Neutrophil (primary cell): Measurements from ENCODE around the gene COMMD9.

Source experiments
- H3K27ac ChIP-seq: fragments of 200-600 bp; sonication (generic); 2 replicates; pipeline ENCODE4 v1.5.1; 2016; ENCODE audit warnings: mild to moderate bottlenecking, moderate library complexity
- H3K27me3 ChIP-seq: fragments of 200-600 bp; sonication (generic); 2 replicates; pipeline ENCODE4 v1.6.0; 2016; ENCODE audit warnings: mild to moderate bottlenecking
- H3K36me3 ChIP-seq: fragments of 200-600 bp; sonication (generic); 2 replicates; pipeline ENCODE4 v1.5.1; 2017
- H3K4me1 ChIP-seq, 2 experiments: fragments of 200-600 bp in 1 of 2; sonication (generic) in 1 of 2; 1 replicate in 1 of 2; 2 replicates in 1 of 2; pipeline versions ENCODE4 v1.5.1 to v1.6.1; 2013 to 2016; ENCODE audit warnings: low read depth in 1 of 2, low read length in 1 of 2, mild to moderate bottlenecking in 1 of 2, moderate library complexity in 1 of 2; ENCODE audit not compliant: control insufficient read depth in 1 of 2, insufficient read depth in 1 of 2
- H3K4me3 ChIP-seq, 2 experiments: fragments of 200-600 bp in 1 of 2; sonication (generic) in 1 of 2; 1 replicate in 1 of 2; 2 replicates in 1 of 2; pipeline ENCODE4 v1.5.1; 2013 to 2016; ENCODE audit warnings: low read depth in 1 of 2, low read length in 1 of 2, mild to moderate bottlenecking in 1 of 2, moderate library complexity in 1 of 2
- H3K9me3 ChIP-seq: fragments of 200-600 bp; sonication (generic); 2 replicates; pipeline ENCODE4 v1.5.1; 2016
- TF ChIP-seq, protein P1 (sequence below): fragments of 200-600 bp; sonication (generic); IDR thresholded peaks from 2 replicates; pipeline ENCODE4 v1.5.1; 2016; ENCODE audit warnings: antibody characterized with exemption

COMMD9 gene

DNA sequence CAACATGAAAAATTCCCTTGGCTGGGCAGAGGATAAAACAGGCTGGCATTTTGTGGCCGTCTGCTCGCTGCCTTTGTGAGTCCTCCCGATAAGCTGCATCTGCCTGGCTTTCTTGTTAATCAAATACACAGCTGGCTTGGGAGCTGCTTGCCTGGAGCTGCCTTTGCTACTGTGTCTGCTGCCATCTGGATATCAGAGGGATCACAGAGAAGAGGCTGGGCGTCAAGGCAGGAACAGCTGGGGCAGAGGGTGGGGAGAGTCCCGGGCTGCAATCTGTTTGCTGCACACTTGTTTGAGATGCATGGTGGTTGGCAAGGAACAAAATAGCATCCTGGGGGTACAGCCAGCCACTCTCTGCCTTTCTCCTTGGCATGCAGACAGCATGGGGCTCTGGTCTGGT lies 36.0 kb downstream of the COMMD9 start:
- no peak overlapping the region for H3K27ac ChIP-seq
- H3K27me3 ChIP-seq, result peaks cover 52% of the 10 kb centered on the region
- TF ChIP-seq, protein P1, sequence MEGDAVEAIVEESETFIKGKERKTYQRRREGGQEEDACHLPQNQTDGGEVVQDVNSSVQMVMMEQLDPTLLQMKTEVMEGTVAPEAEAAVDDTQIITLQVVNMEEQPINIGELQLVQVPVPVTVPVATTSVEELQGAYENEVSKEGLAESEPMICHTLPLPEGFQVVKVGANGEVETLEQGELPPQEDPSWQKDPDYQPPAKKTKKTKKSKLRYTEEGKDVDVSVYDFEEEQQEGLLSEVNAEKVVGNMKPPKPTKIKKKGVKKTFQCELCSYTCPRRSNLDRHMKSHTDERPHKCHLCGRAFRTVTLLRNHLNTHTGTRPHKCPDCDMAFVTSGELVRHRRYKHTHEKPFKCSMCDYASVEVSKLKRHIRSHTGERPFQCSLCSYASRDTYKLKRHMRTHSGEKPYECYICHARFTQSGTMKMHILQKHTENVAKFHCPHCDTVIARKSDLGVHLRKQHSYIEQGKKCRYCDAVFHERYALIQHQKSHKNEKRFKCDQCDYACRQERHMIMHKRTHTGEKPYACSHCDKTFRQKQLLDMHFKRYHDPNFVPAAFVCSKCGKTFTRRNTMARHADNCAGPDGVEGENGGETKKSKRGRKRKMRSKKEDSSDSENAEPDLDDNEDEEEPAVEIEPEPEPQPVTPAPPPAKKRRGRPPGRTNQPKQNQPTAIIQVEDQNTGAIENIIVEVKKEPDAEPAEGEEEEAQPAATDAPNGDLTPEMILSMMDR, result no peak
- H3K36me3 ChIP-seq, result no peaks in the 10 kb centered on the region
- H3K9me3 ChIP-seq, result no peaks in the 10 kb centered on the region
- no peaks in the 10 kb centered on the region for H3K4me1 ChIP-seq
- no peak overlapping the region for H3K4me3 ChIP-seq

DNA sequence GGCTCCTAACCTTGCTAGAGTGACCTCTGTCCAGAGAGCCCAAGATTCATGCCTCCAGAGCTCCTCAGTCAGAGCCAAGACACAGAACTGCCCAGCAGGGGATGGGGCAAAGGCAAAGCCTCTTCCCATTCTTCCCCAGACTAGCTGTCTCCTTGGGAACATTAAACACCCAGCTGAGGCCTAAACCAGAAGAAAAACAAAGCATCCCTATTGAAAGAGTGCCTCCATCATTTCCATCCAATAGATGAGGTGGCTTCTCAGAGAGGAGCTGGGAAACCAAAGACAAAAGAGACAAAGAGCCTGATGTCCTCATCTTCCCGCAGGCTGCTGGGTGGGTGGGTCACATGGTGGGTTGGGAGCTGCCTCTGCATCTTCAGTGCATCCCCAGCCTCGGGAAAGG lies 37.4 kb downstream of the COMMD9 start:
- Histone ChIP-seq H3K9me3 (no peaks in the 10 kb centered on the region), H3K4me3 (no peak overlapping the region), H3K36me3 (no peaks in the 10 kb centered on the region), H3K27ac (no peak overlapping the region), H3K4me1 (no peaks in the 10 kb centered on the region), H3K27me3 (peaks cover 52% of the 10 kb centered on the region)
- TF ChIP-seq, protein P1, result no peak

DNA sequence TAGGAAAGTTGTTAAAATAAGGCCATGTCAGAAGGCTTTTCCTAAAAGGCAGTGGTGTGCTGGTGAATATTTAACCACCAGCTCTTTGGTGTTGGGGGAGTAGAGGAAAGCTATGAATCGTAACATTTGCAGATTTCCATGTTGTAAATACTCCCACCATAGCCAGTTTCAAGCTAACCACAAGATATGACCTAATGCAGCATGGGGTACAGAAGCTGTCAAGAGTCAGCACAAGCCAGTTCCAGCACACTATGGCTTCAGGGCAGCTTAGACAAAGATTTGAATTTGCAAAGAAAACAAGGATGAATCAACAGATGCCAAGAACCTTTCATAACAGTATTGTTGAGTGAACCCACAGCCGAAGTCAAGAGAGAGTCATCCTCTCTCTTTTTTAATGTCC lies 40.0 kb downstream of the COMMD9 start:
- no peak overlapping the region for H3K27ac ChIP-seq
- H3K36me3 ChIP-seq, result no peaks in the 10 kb centered on the region
- H3K4me3 ChIP-seq, result no peak overlapping the region
- no peaks in the 10 kb centered on the region for H3K9me3 ChIP-seq
- TF ChIP-seq, protein P1, result no peak
- H3K27me3 ChIP-seq, result peaks cover 48% of the 10 kb centered on the region
- H3K4me1 ChIP-seq, result no peaks in the 10 kb centered on the region

DNA sequence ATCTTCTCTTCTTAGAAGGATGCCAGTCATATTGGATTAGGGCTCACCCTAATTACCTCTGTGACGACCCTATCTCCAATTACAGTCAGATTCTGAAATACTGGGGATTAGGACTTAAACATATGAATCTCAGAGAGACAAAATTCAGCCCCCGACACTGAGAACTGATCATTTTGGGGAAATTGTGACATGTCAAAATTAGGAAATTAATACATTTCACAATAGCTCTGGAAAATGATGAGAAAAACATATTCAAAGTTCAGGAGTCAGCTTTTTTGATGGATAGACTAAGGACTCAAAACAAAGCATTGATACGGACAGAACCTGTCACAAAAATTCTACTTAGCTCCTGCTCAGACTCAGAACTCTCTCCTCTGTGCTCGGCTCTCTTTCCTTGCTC lies 40.8 kb downstream of the COMMD9 start:
- TF ChIP-seq, protein P1, result no peak
- H3K9me3 ChIP-seq, result no peaks in the 10 kb centered on the region
- H3K36me3 ChIP-seq, result no peaks in the 10 kb centered on the region
- H3K27me3 ChIP-seq, result peaks cover 48% of the 10 kb centered on the region
- H3K4me1 ChIP-seq, result no peaks in the 10 kb centered on the region
- H3K4me3 ChIP-seq, result no peak overlapping the region
- H3K27ac ChIP-seq, result no peak overlapping the region

DNA sequence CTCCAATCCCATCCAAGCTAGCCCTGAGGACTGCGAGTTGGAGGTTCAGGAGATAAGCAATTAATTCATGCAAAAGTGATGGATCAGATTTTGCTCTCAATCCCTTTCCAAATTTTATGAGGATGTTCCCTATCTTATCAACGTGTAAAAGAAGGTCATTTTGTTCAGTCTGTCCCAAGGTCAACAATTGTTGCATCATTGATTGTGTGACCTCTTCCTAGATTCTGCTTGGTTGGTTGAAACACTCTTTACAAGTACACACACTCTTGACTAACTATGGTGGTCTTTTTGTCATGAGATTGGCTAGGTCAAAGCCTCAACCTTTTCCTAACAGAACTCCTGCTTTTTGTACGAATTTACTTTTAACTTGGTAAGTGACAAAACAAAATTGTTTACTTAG lies 41.7 kb downstream of the COMMD9 start:
- no peak overlapping the region for H3K4me3 ChIP-seq
- no peak overlapping the region for H3K27ac ChIP-seq
- peaks cover 48% of the 10 kb centered on the region for H3K27me3 ChIP-seq
- H3K9me3 ChIP-seq, result no peaks in the 10 kb centered on the region
- no peaks in the 10 kb centered on the region for H3K4me1 ChIP-seq
- no peaks in the 10 kb centered on the region for H3K36me3 ChIP-seq
- TF ChIP-seq, protein P1, result no peak

DNA sequence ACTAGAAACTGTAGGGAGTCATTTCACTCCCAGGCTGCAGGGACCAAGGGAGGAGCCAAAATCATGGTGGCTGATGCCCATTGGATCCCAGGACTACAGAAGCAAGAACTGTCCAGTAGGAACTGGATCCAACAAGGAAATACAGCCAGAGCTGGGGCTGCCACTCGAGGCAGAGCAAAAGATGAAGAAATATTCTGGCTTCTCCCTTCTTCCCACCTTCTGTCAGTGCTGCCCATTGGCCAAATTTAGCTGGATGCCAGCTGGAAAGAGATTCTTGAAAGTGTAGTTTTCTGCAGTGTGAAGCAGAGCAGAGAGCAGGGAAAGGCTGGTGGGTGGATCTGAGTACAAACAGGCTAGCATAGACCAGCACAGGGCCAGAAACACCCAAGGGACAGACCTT lies 45.6 kb downstream of the COMMD9 start:
- no peaks in the 10 kb centered on the region for H3K36me3 ChIP-seq
- H3K4me1 ChIP-seq, result no peaks in the 10 kb centered on the region
- no peaks in the 10 kb centered on the region for H3K9me3 ChIP-seq
- no peak overlapping the region for H3K4me3 ChIP-seq
- TF ChIP-seq, protein P1, result no peak
- no peak overlapping the region for H3K27ac ChIP-seq
- peaks cover 25% of the 10 kb centered on the region for H3K27me3 ChIP-seq
